Fibroblast of lung (primary cell): ENCODE results near the gene PDAP1. TPM values are rescaled to one million over a fixed set of nuclear protein-coding genes. Genes with fewer than 3 reads are reported as not detected.

Source experiments
- DNase-seq, 2 donors: peaks; one replicate each; pipeline versions ENCODE4 v3.0.0 to v3.0.0-alpha.2; 2010; ENCODE audit warnings: low read depth in 2 of 2
- H2AFZ ChIP-seq: 2 replicates; pipeline ENCODE4 v1.5.1; 2012; ENCODE audit warnings: low read length, control low read depth, inconsistent platforms
- H3K27ac ChIP-seq: 2 replicates; pipeline ENCODE4 v1.5.1; 2011; ENCODE audit warnings: low read length, control low read depth; ENCODE audit not compliant: insufficient read depth
- H3K27me3 ChIP-seq: 2 replicates; pipeline ENCODE4 v1.5.1; 2011; ENCODE audit warnings: mild to moderate bottlenecking, low read length; ENCODE audit not compliant: control insufficient read depth, insufficient read depth
- H3K36me3 ChIP-seq: 2 replicates; pipeline ENCODE4 v1.5.1; 2011; ENCODE audit warnings: low read length; ENCODE audit not compliant: control insufficient read depth, insufficient read depth
- H3K4me1 ChIP-seq: 2 replicates; pipeline ENCODE4 v1.5.1; 2011; ENCODE audit warnings: low read length; ENCODE audit not compliant: control insufficient read depth, insufficient read depth; ENCODE audit errors: extremely low read depth
- H3K4me2 ChIP-seq: 2 replicates; pipeline ENCODE4 v1.5.1; 2011; ENCODE audit warnings: low read length, control low read depth; ENCODE audit not compliant: insufficient read depth; ENCODE audit errors: extremely low read depth
- H3K4me3 ChIP-seq, 4 experiments: fragments of 200-600 bp in 1 of 4; sonication (generic) in 1 of 4; replicated peaks in 1 of 4; 2 replicates each; pipeline ENCODE4 v1.5.1; 2011 to 2016; ENCODE audit warnings: low read length in 4 of 4, low read depth in 3 of 4, mild to moderate bottlenecking in 3 of 4, control low read depth in 2 of 4, inconsistent platforms in 1 of 4, mixed read lengths in 1 of 4; ENCODE audit not compliant: insufficient read depth in 1 of 4; ENCODE audit errors: control extremely low read depth in 1 of 4
- H3K79me2 ChIP-seq: 2 replicates; pipeline ENCODE4 v1.5.1; 2012; ENCODE audit warnings: mild to moderate bottlenecking, low read length, inconsistent platforms; ENCODE audit not compliant: control insufficient read depth, insufficient read depth
- H3K9ac ChIP-seq: 2 replicates; pipeline ENCODE4 v1.5.1; 2011; ENCODE audit warnings: mild to moderate bottlenecking, low read length, control low read depth; ENCODE audit not compliant: insufficient read depth
- H3K9me3 ChIP-seq: 2 replicates; pipeline ENCODE4 v1.5.1; 2012; ENCODE audit warnings: low read depth, low read length; ENCODE audit not compliant: control insufficient read depth, insufficient read depth
- H4K20me1 ChIP-seq: 2 replicates; pipeline ENCODE4 v1.5.1; 2011; ENCODE audit warnings: low read length; ENCODE audit not compliant: control insufficient read depth, insufficient read depth; ENCODE audit errors: extremely low read depth
- EZH2 ChIP-seq: IDR thresholded peaks from 2 replicates; pipeline ENCODE4 v1.5.1; 2012; ENCODE audit warnings: low read length, control low read depth, mild to moderate bottlenecking; ENCODE audit errors: missing control alignments
- polyA plus RNA-seq, 2 donors: library from polyadenylated mRNA; depleted of rRNA in 1 of 2; stranded (reverse) in 1 of 2; unstranded in 1 of 2; fragments of >200 nt; gene quantifications; 2 replicates each; pipeline ENCODE4 v1.2.1, GENCODE V29; 2011 to 2012; ENCODE audit warnings: missing spikeins in 1 of 2
- total RNA-seq: library from RNA; depleted of rRNA; stranded (reverse); fragments of >200 nt; gene quantifications from 2 replicates; pipeline ENCODE4 v1.2.1, GENCODE V29; 2014
- TF ChIP-seq, protein P1 (sequence below), 2 donors: IDR thresholded peaks in 1 of 2; conservative IDR thresholded peaks in 1 of 2; 1 replicate in 1 of 2; 2 replicates in 1 of 2; pipeline ENCODE4 v1.5.1; 2011 to 2012; ENCODE audit warnings: low read length in 2 of 2, control low read depth in 1 of 2, inconsistent platforms in 1 of 2, low read depth in 1 of 2, mild to moderate bottlenecking in 1 of 2

Gene PDAP1
- total and polyA plus RNA-seq, 2 donors (not counting 1 experiment from before 2014, with no cell fraction given) = 29.6 to 105 TPM

GRCh38 chr7:99453105-99453504 is 44.7 kb upstream of the PDAP1 start:
- Histone ChIP-seq H3K9me3 (no peaks in the 10 kb centered on the region), H3K27ac (no peak overlapping the region), H3K79me2 (peaks cover 5% of the 10 kb centered on the region), H3K4me2 (no peak overlapping the region), H4K20me1 (no peaks in the 10 kb centered on the region), H3K27me3 (no peaks in the 10 kb centered on the region), H2AFZ (no peak overlapping the region), H3K9ac (no peak overlapping the region), H3K4me1 (no peaks in the 10 kb centered on the region), H3K4me3 (no peak overlapping the region), H3K36me3 (peaks cover 36% of the 10 kb centered on the region)
- TF ChIP-seq, protein P1, sequence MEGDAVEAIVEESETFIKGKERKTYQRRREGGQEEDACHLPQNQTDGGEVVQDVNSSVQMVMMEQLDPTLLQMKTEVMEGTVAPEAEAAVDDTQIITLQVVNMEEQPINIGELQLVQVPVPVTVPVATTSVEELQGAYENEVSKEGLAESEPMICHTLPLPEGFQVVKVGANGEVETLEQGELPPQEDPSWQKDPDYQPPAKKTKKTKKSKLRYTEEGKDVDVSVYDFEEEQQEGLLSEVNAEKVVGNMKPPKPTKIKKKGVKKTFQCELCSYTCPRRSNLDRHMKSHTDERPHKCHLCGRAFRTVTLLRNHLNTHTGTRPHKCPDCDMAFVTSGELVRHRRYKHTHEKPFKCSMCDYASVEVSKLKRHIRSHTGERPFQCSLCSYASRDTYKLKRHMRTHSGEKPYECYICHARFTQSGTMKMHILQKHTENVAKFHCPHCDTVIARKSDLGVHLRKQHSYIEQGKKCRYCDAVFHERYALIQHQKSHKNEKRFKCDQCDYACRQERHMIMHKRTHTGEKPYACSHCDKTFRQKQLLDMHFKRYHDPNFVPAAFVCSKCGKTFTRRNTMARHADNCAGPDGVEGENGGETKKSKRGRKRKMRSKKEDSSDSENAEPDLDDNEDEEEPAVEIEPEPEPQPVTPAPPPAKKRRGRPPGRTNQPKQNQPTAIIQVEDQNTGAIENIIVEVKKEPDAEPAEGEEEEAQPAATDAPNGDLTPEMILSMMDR (conservative IDR thresholded peaks at IDR 0.05 in 1 of 2, IDR thresholded peaks at IDR 0.05 in 1 of 2; ENCODE audit: low read depth in 1 of 2, low read length in 2 of 2) = no peak
- TF ChIP-seq EZH2 = no peak
- no peak for DNase-seq

- Histone ChIP-seq H3K4me3 (no peak overlapping the region), H4K20me1 (no peaks in the 10 kb centered on the region), H3K27ac (no peak overlapping the region), H3K9me3 (no peaks in the 10 kb centered on the region), H3K4me1 (no peaks in the 10 kb centered on the region), H3K27me3 (no peaks in the 10 kb centered on the region), H3K4me2 (no peak overlapping the region), H2AFZ (no peak overlapping the region), H3K36me3 (peaks cover 35% of the 10 kb centered on the region), H3K9ac (no peak overlapping the region), H3K79me2 (no peaks in the 10 kb centered on the region)
- no peak for DNase-seq
- no peak for TF ChIP-seq EZH2
- TF ChIP-seq, protein P1 (conservative IDR thresholded peaks at IDR 0.05 in 1 of 2, IDR thresholded peaks at IDR 0.05 in 1 of 2; ENCODE audit: low read depth in 1 of 2, low read length in 2 of 2) = no peak
Observed at GRCh38 chr7:99452541-99452940, 44.1 kb upstream of the PDAP1 start.

- no peak for DNase-seq
- Histone ChIP-seq H3K27me3 (no peaks in the 10 kb centered on the region), H3K4me2 (no peak overlapping the region), H4K20me1 (no peaks in the 10 kb centered on the region), H3K9ac (no peak overlapping the region), H3K4me1 (no peaks in the 10 kb centered on the region), H3K4me3 (no peak overlapping the region), H3K27ac (no peak overlapping the region), H3K36me3 (peaks cover 35% of the 10 kb centered on the region), H3K9me3 (no peaks in the 10 kb centered on the region), H3K79me2 (no peaks in the 10 kb centered on the region), H2AFZ (no peak overlapping the region)
- no peak for TF ChIP-seq EZH2
- TF ChIP-seq, protein P1 (conservative IDR thresholded peaks at IDR 0.05 in 1 of 2, IDR thresholded peaks at IDR 0.05 in 1 of 2; ENCODE audit: low read depth in 1 of 2, low read length in 2 of 2) = no peak
Observed at GRCh38 chr7:99451936-99452335, 43.5 kb upstream of the PDAP1 start.
